ENCODE measurements around the gene TUBA4B.
"Not testable (repeated sequence)": the region's sequence is repeated elsewhere in the genome, so short reads cannot be mapped to it uniquely, and the experiment has no call there.

TUBA4B gene

DNA sequence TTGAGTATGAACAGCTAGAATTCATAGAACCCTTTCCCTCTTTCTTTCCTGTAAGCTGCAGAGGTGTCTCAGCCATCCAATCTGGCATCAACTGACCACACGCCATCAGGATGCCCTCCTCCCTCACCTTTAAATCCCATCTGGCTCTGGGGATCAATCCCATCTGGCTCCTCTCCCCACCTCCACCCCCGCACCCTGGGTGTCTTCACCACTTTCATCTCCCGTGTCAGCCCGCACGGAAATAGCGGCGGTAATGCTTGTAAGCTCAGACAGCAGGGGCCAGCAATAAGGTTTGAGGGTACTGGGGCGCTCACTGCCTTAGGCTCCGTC lies 508 bp upstream of the TUBA4B start:
- peaks cover 6% of the 10 kb centered on the region; the same call in 1 of the 2 replicates for H3K79me2 ChIP-seq (ENCODE audit: insufficient read depth, low read depth)
- H2AFZ ChIP-seq (ENCODE audit: low read depth): peak overlapping the region; percentile 64
- H3K9ac ChIP-seq: peak overlapping the region; percentile 77; the same call in 1 of the 2 replicates

DNA sequence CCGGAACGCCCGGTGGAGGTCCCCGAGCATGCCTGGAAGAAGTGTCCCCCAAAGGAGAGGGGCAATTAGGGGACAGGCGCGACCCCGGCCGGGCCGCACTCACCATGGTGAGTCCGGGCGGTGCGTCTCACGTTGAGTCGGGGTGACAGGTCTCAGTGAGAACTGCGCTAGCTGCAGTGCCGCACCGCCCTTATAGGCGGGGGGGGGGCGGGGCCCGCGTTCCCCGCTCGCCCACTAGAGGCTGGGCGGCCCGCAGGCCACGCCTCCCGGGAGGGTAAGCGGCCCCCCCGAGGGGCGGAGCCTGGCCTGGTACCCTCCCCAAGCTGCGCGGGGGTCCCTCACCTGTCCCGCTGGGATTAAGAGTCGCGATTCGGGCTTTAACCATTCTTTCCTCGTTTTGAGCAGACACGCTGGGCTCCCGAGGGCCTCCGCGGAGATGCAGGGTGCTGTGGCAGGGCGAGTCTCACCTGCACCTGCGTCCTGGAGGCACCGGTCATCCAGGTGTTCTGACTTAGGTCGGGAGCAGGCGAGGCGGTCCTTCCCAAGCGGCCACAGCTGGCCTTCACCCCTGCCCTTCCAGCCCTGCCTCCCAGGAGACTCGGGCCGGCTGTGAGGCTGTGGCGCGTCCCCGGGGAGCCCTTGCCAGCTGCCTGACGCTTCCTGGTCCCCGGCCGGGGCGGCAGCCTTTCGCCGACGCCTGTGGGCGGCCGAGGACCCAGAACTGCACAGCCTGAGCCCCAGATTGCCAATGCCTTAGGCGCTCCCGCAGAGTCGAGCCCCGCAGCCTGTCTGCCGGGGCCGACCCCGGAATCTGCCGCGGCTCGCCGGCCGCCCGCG lies 928 bp downstream of the TUBA4B start, which contains the start of gene TUBA4A:
TUBA4A (minus strand) TSS at position 166 of the 837 bp plus-strand sequence; CDS start at position 106, 60 bp downstream.
- Histone ChIP-seq H3K27ac (peak within 1 kb of the TSS; percentile 56), H3K9ac (peak within 1 kb of the TSS; percentile 77), H3K79me2 (ENCODE audit: insufficient read depth, low read depth) (peaks cover 6% of the 10 kb centered on the region; the same call in 1 of the 2 replicates)

More for the DNA sequence above, 508 bp upstream of the TUBA4B start:
- Histone ChIP-seq H3K4me3 (IDR thresholded peaks at IDR 0.05; ENCODE audit: insufficient read depth, low read depth, low read length) (peak overlapping the region; percentile 80), H3K4me2 (peak overlapping the region; percentile 85), H4K20me1 (ENCODE audit: insufficient read depth) (no peaks in the 10 kb centered on the region), H3K36me3 (ENCODE audit: insufficient read depth) (no peaks in the 10 kb centered on the region), H3K27me3 (ENCODE audit: insufficient read depth, low read depth) (peaks cover 22% of the 10 kb centered on the region; the same call in 1 of the 2 replicates), H3K27ac (peak overlapping the region; percentile 56; the same call in 1 of the 2 replicates), H3K4me1 (ENCODE audit: low read depth, poor library complexity, severe bottlenecking) (peaks cover 22% of the 10 kb centered on the region)
- TF ChIP-seq, protein P1, sequence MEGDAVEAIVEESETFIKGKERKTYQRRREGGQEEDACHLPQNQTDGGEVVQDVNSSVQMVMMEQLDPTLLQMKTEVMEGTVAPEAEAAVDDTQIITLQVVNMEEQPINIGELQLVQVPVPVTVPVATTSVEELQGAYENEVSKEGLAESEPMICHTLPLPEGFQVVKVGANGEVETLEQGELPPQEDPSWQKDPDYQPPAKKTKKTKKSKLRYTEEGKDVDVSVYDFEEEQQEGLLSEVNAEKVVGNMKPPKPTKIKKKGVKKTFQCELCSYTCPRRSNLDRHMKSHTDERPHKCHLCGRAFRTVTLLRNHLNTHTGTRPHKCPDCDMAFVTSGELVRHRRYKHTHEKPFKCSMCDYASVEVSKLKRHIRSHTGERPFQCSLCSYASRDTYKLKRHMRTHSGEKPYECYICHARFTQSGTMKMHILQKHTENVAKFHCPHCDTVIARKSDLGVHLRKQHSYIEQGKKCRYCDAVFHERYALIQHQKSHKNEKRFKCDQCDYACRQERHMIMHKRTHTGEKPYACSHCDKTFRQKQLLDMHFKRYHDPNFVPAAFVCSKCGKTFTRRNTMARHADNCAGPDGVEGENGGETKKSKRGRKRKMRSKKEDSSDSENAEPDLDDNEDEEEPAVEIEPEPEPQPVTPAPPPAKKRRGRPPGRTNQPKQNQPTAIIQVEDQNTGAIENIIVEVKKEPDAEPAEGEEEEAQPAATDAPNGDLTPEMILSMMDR (conservative IDR thresholded peaks at IDR 0.05; ENCODE audit: low read depth, low read length): no peak

DNA sequence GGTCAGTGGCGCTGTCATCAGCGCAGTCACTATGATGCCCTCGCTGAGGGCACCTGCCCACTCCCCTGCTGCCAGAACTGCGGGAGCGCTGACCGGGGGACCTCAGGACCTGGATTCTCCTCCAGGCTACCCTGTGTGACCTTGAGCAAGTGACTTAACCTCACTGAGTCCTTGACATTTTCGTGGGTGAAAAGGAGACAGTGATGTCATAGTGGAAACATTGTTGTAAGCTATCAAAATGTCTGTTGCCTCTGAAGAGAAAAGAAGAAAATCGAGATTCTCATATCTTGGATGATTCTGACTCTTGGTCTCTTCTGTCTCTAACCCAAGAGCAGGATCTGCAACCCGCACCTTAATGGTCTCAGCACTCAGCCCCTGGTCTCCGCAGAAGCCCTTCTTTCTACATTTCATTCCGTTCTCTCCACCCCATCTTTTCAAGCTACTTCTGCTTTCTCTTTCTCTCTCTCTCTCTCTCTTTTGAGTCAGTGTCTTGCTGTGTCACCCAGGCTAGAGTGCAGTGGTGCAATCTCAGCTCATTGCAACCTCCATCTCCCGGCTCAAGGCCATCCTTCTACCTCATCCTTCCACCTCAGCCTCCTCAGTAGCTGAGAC lies 1.7 kb downstream of the TUBA4B start:
- H4K20me1 ChIP-seq (ENCODE audit: insufficient read depth): no peaks in the 10 kb centered on the region
- peaks cover 22% of the 10 kb centered on the region; the same call in 1 of the 2 replicates for H3K27me3 ChIP-seq (ENCODE audit: insufficient read depth, low read depth)
- peaks cover 15% of the 10 kb centered on the region for H3K4me1 ChIP-seq (ENCODE audit: low read depth, poor library complexity, severe bottlenecking)
- TF ChIP-seq, protein P1 (conservative IDR thresholded peaks at IDR 0.05; ENCODE audit: low read depth, low read length): no peak
- H3K27ac ChIP-seq: no peak overlapping the region
- peaks cover 6% of the 10 kb centered on the region; the same call in 1 of the 2 replicates for H3K79me2 ChIP-seq (ENCODE audit: insufficient read depth, low read depth)
- peak overlapping the region; percentile 91 for H2AFZ ChIP-seq (ENCODE audit: low read depth)
- peak overlapping the region; percentile 85 for H3K4me2 ChIP-seq
- no peaks in the 10 kb centered on the region for H3K36me3 ChIP-seq (ENCODE audit: insufficient read depth)
- H3K9ac ChIP-seq: peak overlapping the region; percentile 25; the same call in 1 of the 2 replicates
- H3K4me3 ChIP-seq (IDR thresholded peaks at IDR 0.05; ENCODE audit: insufficient read depth, low read depth, low read length): no peak overlapping the region

More for the DNA sequence above, 928 bp downstream of the TUBA4B start, which contains the start of gene TUBA4A:
- TF ChIP-seq, protein P1 (conservative IDR thresholded peaks at IDR 0.05; ENCODE audit: low read depth, low read length): no peak
- Histone ChIP-seq H3K27me3 (ENCODE audit: insufficient read depth, low read depth) (peaks cover 22% of the 10 kb centered on the region; the same call in 1 of the 2 replicates), H3K36me3 (ENCODE audit: insufficient read depth) (no peaks in the 10 kb centered on the region), H4K20me1 (ENCODE audit: insufficient read depth) (no peaks in the 10 kb centered on the region), H2AFZ (ENCODE audit: low read depth) (peak within 1 kb of the TSS; percentile 91), H3K4me2 (peak within 1 kb of the TSS; percentile 85), H3K4me3 (IDR thresholded peaks at IDR 0.05; ENCODE audit: insufficient read depth, low read depth, low read length) (peak within 1 kb of the TSS; percentile 80), H3K4me1 (ENCODE audit: low read depth, poor library complexity, severe bottlenecking) (peaks cover 22% of the 10 kb centered on the region)

DNA sequence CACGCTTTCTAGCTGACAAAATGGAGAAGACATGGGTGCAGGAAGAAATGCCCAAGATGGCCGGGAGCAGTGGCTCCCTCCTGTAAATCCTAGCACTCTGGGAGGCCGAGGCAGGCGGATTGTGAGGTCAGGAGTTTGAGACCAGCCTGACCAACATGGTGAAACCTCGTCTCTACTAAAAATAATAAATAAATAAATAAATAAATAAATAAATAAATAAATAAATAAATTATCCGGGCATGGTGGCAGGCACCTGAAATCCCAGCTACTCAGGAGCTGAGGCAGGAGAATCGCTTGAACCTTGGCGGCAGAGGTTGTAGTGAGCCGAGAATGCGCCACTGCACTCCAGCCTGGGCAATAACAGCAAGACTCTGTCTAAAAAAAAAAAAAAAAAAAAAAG lies 5.9 kb downstream of the TUBA4B start:
- not testable (repeated sequence) for H3K4me1 ChIP-seq (ENCODE audit: low read depth, poor library complexity, severe bottlenecking); H3K4me2 ChIP-seq; H3K27ac ChIP-seq; H3K79me2 ChIP-seq (ENCODE audit: insufficient read depth, low read depth); H2AFZ ChIP-seq (ENCODE audit: low read depth); H3K4me3 ChIP-seq (IDR thresholded peaks at IDR 0.05; ENCODE audit: insufficient read depth, low read depth, low read length); H3K9ac ChIP-seq; H4K20me1 ChIP-seq (ENCODE audit: insufficient read depth); H3K36me3 ChIP-seq (ENCODE audit: insufficient read depth)
- H3K27me3 ChIP-seq (ENCODE audit: insufficient read depth, low read depth): peaks cover 22% of the 10 kb centered on the region; the same call in 1 of the 2 replicates
